SU-DHL-6 (cell line): ENCODE results near the gene CHRM2.

ENCODE experiments used
- H2AFZ ChIP-seq: fragments of 200-600 bp; sonication (generic); 2 replicates; pipeline ENCODE4 v1.6.1; 2014; ENCODE audit warnings: low read depth, mild to moderate bottlenecking, moderate library complexity, mixed read lengths, antibody characterized with exemption, low read length; ENCODE audit not compliant: severe bottlenecking
- H3F3A ChIP-seq: fragments of 200-600 bp; shearing (Covaris generic); 2 replicates; pipeline ENCODE4 v1.6.0; 2016; ENCODE audit warnings: antibody characterized with exemption, mild to moderate bottlenecking; ENCODE audit not compliant: insufficient read depth
- H3K27ac ChIP-seq: fragments of 200-600 bp; sonication (generic); 2 replicates; pipeline ENCODE4 v1.5.1; 2016; ENCODE audit warnings: low read depth, mild to moderate bottlenecking, low read length, moderate library complexity, mixed read lengths
- H3K27me3 ChIP-seq: fragments of 200-600 bp; sonication (generic), shearing (Covaris generic); 2 replicates; pipeline ENCODE4 v1.6.0; 2014; ENCODE audit warnings: mild to moderate bottlenecking, low read length
- H3K36me3 ChIP-seq: fragments of 200-600 bp; sonication (generic); 2 replicates; pipeline ENCODE4 v1.6.1; 2014; ENCODE audit warnings: mild to moderate bottlenecking, low read length, mixed read lengths
- H3K4me2 ChIP-seq: fragments of 300-600, 200-600 bp; shearing (Covaris generic), sonication (generic); 2 replicates; pipeline ENCODE4 v1.6.0; 2014; ENCODE audit warnings: low read length, low read depth, mild to moderate bottlenecking; ENCODE audit not compliant: poor library complexity, severe bottlenecking
- H3K4me3 ChIP-seq: fragments of 200-600 bp; sonication (generic); 2 replicates; pipeline ENCODE4 v1.5.1; 2014; ENCODE audit warnings: antibody characterized with exemption, low read length, mild to moderate bottlenecking, mixed read lengths; ENCODE audit not compliant: insufficient read depth, poor library complexity, severe bottlenecking
- H3K79me2 ChIP-seq: fragments of 200-600 bp; sonication (generic); 2 replicates; pipeline ENCODE4 v1.6.1; 2014; ENCODE audit warnings: mild to moderate bottlenecking, low read length, moderate library complexity; ENCODE audit not compliant: insufficient read depth
- H3K9ac ChIP-seq: fragments of 200-600 bp; sonication (generic); 2 replicates; pipeline ENCODE4 v1.7.0; 2014; ENCODE audit warnings: mild to moderate bottlenecking, low read length
- H3K9me2 ChIP-seq: fragments of 200-600 bp; sonication (generic); replicated peaks from 2 replicates; pipeline ENCODE4 v1.6.1; 2014; ENCODE audit warnings: low read length; ENCODE audit not compliant: insufficient read depth
- H3K9me3 ChIP-seq: fragments of 200-600 bp; sonication (generic); 2 replicates; pipeline ENCODE4 v1.6.1; 2014; ENCODE audit warnings: low read length, mixed read lengths; ENCODE audit not compliant: insufficient read depth
- H4K20me1 ChIP-seq: fragments of 200-600 bp; sonication (generic); 2 replicates; pipeline ENCODE4 v1.6.1; 2014; ENCODE audit warnings: low read depth, mild to moderate bottlenecking, antibody characterized with exemption, low read length, moderate library complexity, mixed read lengths
- EZH2phosphoT487 ChIP-seq: fragments of 200-600 bp; sonication (generic), shearing (Covaris generic); conservative IDR thresholded peaks from 2 replicates; pipeline ENCODE4 v1.6.1; 2018; ENCODE audit warnings: mild to moderate bottlenecking, antibody characterized with exemption, low read length, moderate library complexity, mixed read lengths
- TF ChIP-seq, protein P1 (sequence below): fragments of 200-600 bp; sonication (generic); IDR thresholded peaks from one replicate; pipeline ENCODE4 v1.5.1; 2017; ENCODE audit warnings: antibody characterized with exemption, mild to moderate bottlenecking, low read length, moderate library complexity; ENCODE audit not compliant: insufficient read depth, poor library complexity, severe bottlenecking

Gene CHRM2

DNA sequence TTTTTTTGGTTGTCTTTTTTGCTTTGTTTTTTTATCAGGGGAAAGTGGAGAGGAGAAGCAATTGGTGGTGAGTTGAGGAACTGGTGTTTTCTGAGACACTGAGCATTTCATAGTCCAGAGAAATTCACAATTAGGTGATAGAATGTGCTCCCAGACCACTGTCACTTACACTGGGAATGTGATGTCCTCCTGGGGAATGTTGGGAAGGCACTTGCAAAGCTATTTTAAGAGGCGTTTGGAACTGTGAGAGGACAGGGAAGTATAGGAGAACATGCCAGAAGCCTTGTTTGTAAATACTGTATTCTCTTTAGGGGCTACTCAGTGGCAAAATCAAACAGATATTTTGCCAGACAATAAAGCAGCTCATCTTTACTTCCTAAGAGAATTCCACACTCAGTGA is 16.0 kb downstream of the CHRM2 start:
- H3K79me2 ChIP-seq: no peaks in the 10 kb centered on the region
- H3K27ac ChIP-seq: no peak overlapping the region
- no peaks in the 10 kb centered on the region for H3K9me3 ChIP-seq
- H4K20me1 ChIP-seq: no peaks in the 10 kb centered on the region
- H3K27me3 ChIP-seq: no peaks in the 10 kb centered on the region
- no peak overlapping the region for H3K9ac ChIP-seq
- TF ChIP-seq, protein P1, sequence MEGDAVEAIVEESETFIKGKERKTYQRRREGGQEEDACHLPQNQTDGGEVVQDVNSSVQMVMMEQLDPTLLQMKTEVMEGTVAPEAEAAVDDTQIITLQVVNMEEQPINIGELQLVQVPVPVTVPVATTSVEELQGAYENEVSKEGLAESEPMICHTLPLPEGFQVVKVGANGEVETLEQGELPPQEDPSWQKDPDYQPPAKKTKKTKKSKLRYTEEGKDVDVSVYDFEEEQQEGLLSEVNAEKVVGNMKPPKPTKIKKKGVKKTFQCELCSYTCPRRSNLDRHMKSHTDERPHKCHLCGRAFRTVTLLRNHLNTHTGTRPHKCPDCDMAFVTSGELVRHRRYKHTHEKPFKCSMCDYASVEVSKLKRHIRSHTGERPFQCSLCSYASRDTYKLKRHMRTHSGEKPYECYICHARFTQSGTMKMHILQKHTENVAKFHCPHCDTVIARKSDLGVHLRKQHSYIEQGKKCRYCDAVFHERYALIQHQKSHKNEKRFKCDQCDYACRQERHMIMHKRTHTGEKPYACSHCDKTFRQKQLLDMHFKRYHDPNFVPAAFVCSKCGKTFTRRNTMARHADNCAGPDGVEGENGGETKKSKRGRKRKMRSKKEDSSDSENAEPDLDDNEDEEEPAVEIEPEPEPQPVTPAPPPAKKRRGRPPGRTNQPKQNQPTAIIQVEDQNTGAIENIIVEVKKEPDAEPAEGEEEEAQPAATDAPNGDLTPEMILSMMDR: no peak
- no peak for TF ChIP-seq EZH2phosphoT487
- H2AFZ ChIP-seq: no peak overlapping the region
- no peak overlapping the region for H3K4me3 ChIP-seq
- no peaks in the 10 kb centered on the region for H3K36me3 ChIP-seq
- no peak overlapping the region for H3K4me2 ChIP-seq
- no peaks in the 10 kb centered on the region for H3F3A ChIP-seq
- H3K9me2 ChIP-seq: no peaks in the 10 kb centered on the region

DNA sequence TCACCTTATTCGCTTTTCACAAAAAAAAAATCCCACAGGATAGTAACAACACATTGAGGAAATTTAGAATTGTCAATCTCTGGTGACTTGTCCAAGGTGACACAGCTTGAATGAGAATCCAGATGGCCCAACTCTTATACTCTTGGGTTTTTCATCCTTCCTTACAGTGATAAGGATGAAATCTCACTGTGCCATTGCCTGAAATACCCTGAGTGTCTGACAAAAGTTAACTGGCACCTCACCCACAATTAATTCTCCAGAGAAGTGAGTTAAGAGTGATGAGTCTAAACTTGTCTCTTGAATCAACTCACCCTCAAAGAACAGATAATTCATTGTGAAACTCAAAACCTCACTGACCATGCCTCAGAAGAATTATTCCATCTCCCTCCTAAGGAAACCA is 18.9 kb downstream of the CHRM2 start:
- H3F3A ChIP-seq: no peaks in the 10 kb centered on the region
- no peaks in the 10 kb centered on the region for H3K27me3 ChIP-seq
- no peak overlapping the region for H3K9ac ChIP-seq
- no peak overlapping the region for H3K4me2 ChIP-seq
- H3K9me2 ChIP-seq: no peaks in the 10 kb centered on the region
- H3K4me3 ChIP-seq: no peak overlapping the region
- H3K36me3 ChIP-seq: no peaks in the 10 kb centered on the region
- TF ChIP-seq, protein P1: no peak
- no peak for TF ChIP-seq EZH2phosphoT487
- no peak overlapping the region for H2AFZ ChIP-seq
- no peaks in the 10 kb centered on the region for H4K20me1 ChIP-seq
- H3K79me2 ChIP-seq: no peaks in the 10 kb centered on the region
- H3K9me3 ChIP-seq: no peaks in the 10 kb centered on the region
- H3K27ac ChIP-seq: no peak overlapping the region

GRCh38 chr7:136890399-136890798 is 21.9 kb downstream of the CHRM2 start:
- Histone ChIP-seq H3K4me2 (no peak overlapping the region), H3K27me3 (no peaks in the 10 kb centered on the region), H3K9me3 (no peaks in the 10 kb centered on the region), H3K4me3 (no peak overlapping the region), H3K79me2 (no peaks in the 10 kb centered on the region), H3K9ac (no peak overlapping the region), H4K20me1 (no peaks in the 10 kb centered on the region), H3K9me2 (no peaks in the 10 kb centered on the region), H3K27ac (no peak overlapping the region), H3F3A (no peaks in the 10 kb centered on the region), H2AFZ (no peak overlapping the region), H3K36me3 (no peaks in the 10 kb centered on the region)
- no peak for TF ChIP-seq EZH2phosphoT487
- TF ChIP-seq, protein P1: no peak
